GM18502 (cell line): ENCODE data around the gene BLVRA.

ENCODE experiments used
- ATAC-seq: cut with Tn5 transposase; IDR thresholded peaks from one replicate; pipeline ENCODE4 v1.9.1; 2021; ENCODE audit warnings: mild to moderate bottlenecking; ENCODE audit not compliant: unreplicated experiment, poor library complexity

The BLVRA gene

GRCh38 chr7:43849047-43849446, 90.6 kb downstream of the BLVRA start:
- ATAC-seq: no peak

DNA sequence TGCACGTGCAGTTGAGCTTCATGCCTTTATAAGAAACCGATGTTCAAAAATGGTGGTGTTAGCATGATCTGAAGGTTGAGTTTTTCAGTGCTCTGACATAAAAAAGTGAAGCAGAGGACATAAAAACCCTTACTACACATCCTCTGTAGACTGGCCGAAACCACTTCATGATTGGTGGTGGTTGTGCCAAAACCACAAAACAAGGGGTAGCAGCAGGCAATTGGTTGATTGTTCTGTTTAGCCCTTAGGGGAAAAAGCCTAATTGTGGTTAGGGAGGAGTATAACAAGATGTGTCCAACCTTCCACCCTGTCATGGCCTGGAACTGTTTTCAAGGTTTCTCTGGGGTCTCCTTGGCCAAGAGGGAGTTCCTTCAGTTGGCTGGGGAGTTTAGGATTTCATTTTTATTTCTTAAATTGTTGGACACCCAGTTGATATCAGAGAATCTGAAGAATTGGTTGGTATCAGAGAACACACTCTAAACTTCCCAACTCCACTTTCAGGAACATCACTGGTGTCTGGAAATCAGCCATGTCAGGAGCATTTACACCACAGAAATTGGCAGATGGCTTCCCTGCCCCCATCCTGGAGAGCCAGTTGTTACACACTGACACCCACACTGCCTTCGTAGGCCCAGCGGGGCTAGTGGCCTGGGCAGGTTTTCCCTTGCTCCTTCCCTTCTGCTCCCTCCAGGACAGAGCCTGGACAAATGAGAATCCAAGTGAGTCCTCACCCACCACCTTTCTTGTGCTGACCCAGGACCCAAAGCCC, 92.1 kb downstream of the BLVRA start:
- no peak for ATAC-seq

DNA sequence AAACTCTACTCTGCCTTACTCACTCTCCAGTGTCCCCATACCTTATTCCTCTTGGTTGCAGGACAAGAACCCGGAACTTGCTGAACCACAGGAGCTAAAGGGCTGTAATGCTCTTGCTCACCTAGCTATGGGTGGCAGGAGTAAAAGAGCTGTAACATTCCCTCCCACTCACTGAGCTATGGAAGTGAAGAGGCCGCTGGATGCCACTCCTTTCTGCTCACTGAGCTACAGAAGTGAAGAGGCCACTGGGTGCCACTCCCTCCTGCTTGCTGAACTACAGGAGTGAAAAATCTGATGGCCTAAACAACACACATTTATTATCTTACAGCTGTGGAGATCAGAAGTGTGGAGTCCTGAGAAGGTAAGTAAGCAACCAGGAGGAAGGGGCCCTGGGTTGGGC, 93.3 kb downstream of the BLVRA start:
- no peak for ATAC-seq

DNA sequence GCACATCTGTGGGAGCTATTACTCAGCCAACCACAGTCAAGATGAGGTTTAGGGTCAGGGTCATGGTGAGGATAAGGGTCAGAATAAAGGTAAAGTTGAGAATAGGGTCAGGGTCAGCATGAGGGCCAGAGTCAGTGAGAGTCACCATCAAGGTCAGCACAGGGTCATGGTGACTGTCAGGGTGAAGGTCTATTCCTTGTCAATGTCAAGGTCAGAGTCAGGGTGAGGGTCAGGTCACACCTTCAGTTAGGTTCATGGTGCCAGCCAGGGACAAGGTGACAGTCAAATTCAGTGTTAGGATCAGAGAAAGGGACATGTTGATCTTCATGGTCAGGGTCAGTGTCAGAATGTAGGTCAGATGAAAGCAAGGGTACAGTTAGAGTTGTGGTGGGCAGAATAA, 96.7 kb downstream of the BLVRA start:
- no peak for ATAC-seq

GRCh38 chr7:43856316-43856715, 97.8 kb downstream of the BLVRA start:
- ATAC-seq: no peak
